HCT116 (cell line): ENCODE results near the gene LHPP. TPM values are rescaled to one million over a fixed set of nuclear protein-coding genes. Genes with fewer than 3 reads are reported as not detected.

ENCODE experiments used
- ATAC-seq: fragments of 200-7000 bp; cut with Tn5 transposase; 2 replicates; pipeline ENCODE4 v1.9.1; 2020; ENCODE audit warnings: mild to moderate bottlenecking, moderate library complexity
- BruUV-seq: library from RNA; stranded (reverse); fragments of 400-500 nt; replicated peaks from 2 replicates; lab custom pipeline; 2021; lab: Mats Ljungman, UMichigan
- CTCF ChIA-PET: fragments of 300-600 bp; sonication (Branson Sonifier 250); formaldehyde crosslinking; loops from one replicate; lab custom pipeline; 2021; ENCODE audit warnings: antibody characterized with exemption; lab: Charles Lee
- POLR2A ChIA-PET: fragments of 300-600, 350-600 bp; sonication (Branson Sonifier 250); formaldehyde crosslinking; loops from one replicate; lab custom pipeline; 2021; ENCODE audit warnings: antibody characterized with exemption; lab: Charles Lee
- RAD21 ChIA-PET, 2 experiments: fragments of 300-600 bp; sonication (Branson Sonifier 250); formaldehyde crosslinking; loops; one replicate each; lab custom pipeline; 2023; ENCODE audit warnings: low total read pairs in 2 of 2; ENCODE audit not compliant: uncharacterized antibody in 2 of 2, unreplicated experiment in 2 of 2, low non-redundant PET in 1 of 2; lab: Charles Lee
- DNase-seq: peaks from one replicate; pipeline ENCODE4 v3.0.0-alpha.2; 2010; ENCODE audit warnings: low read depth, low spot score
- H2AFZ ChIP-seq: fragments of 200-600 bp; shearing (Covaris generic), sonication (generic); 2 replicates; pipeline ENCODE4 v1.6.1; 2017; ENCODE audit warnings: low read depth, mixed run types, mixed read lengths, antibody characterized with exemption, low read length; ENCODE audit not compliant: poor library complexity, severe bottlenecking
- H3K27ac ChIP-seq: 2 replicates; pipeline ENCODE4 v1.5.1; 2012; ENCODE audit warnings: low read depth, low read length
- H3K27me3 ChIP-seq: fragments of 200-600 bp; sonication (generic); 2 replicates; pipeline ENCODE4 v1.6.1; 2016; ENCODE audit warnings: mixed run types, low read length, mixed read lengths; ENCODE audit not compliant: insufficient read depth
- H3K36me3 ChIP-seq, 2 experiments: fragments of 200-500 bp in 1 of 2; fragments of 200-600 bp in 1 of 2; sonication (Bioruptor generic) in 1 of 2; sonication (generic) in 1 of 2; 2 replicates each; pipeline versions ENCODE4 v1.5.1 to v1.6.1; 2014 to 2016; ENCODE audit warnings: low read length in 2 of 2, inconsistent platforms in 1 of 2, mixed read lengths in 1 of 2, mixed run types in 1 of 2; ENCODE audit not compliant: insufficient read depth in 2 of 2, control insufficient read depth in 1 of 2
- H3K4me1 ChIP-seq, 2 experiments: fragments of 200-600 bp in 1 of 2; sonication (generic) in 1 of 2; 2 replicates each; pipeline versions ENCODE4 v1.5.1 to v1.6.1; 2012 to 2017; ENCODE audit warnings: low read length in 2 of 2, inconsistent platforms in 1 of 2, mild to moderate bottlenecking in 1 of 2, mixed read lengths in 1 of 2, mixed run types in 1 of 2, moderate library complexity in 1 of 2; ENCODE audit not compliant: insufficient read depth in 2 of 2, control insufficient read depth in 1 of 2
- H3K4me2 ChIP-seq: fragments of 200-600 bp; sonication (generic); 2 replicates; pipeline ENCODE4 v1.6.1; 2017; ENCODE audit warnings: mixed run types, low read length, mixed read lengths
- H3K4me3 ChIP-seq, 2 experiments: fragments of 200-600 bp in 1 of 2; sonication (generic) in 1 of 2; replicated peaks in 1 of 2; 2 replicates each; pipeline ENCODE4 v1.5.1; 2011 to 2016; ENCODE audit warnings: low read length in 2 of 2, control low read depth in 1 of 2, low read depth in 1 of 2, mild to moderate bottlenecking in 1 of 2, mixed read lengths in 1 of 2, mixed run types in 1 of 2
- H3K79me2 ChIP-seq: fragments of 200-600 bp; sonication (generic); 2 replicates; pipeline ENCODE4 v1.6.1; 2017; ENCODE audit warnings: mild to moderate bottlenecking, mixed run types, low read length, moderate library complexity, mixed read lengths; ENCODE audit not compliant: insufficient read depth
- H3K9ac ChIP-seq: fragments of 200-600 bp; sonication (generic); 2 replicates; pipeline ENCODE4 v1.6.1; 2016; ENCODE audit warnings: low read length, mixed read lengths
- H3K9me2 ChIP-seq: fragments of 200-600 bp; sonication (generic), shearing (Covaris generic); 2 replicates; pipeline ENCODE4 v1.6.1; 2017; ENCODE audit warnings: mixed run types, mild to moderate bottlenecking, moderate library complexity; ENCODE audit not compliant: insufficient read depth
- H3K9me3 ChIP-seq, 2 experiments: fragments of 200-500 bp in 1 of 2; fragments of 200-600 bp in 1 of 2; sonication (Bioruptor generic) in 1 of 2; sonication (generic) in 1 of 2; 2 replicates each; pipeline ENCODE4 v1.6.1; 2014 to 2017; ENCODE audit warnings: low read length in 2 of 2, mixed read lengths in 2 of 2, inconsistent platforms in 1 of 2, low read depth in 1 of 2, mild to moderate bottlenecking in 1 of 2, mixed run types in 1 of 2, moderate library complexity in 1 of 2; ENCODE audit not compliant: control insufficient read depth in 1 of 2, insufficient read depth in 1 of 2
- H4K20me1 ChIP-seq: fragments of 200-600 bp; sonication (generic), shearing (Covaris generic); 2 replicates; pipeline ENCODE4 v1.6.1; 2017; ENCODE audit warnings: mixed run types, mild to moderate bottlenecking, moderate library complexity; ENCODE audit not compliant: insufficient read depth
- ELF1 ChIP-seq: IDR thresholded peaks from 2 replicates; pipeline ENCODE4 v1.6.1; 2012; ENCODE audit warnings: low read depth, borderline replicate concordance
- EZH2 ChIP-seq: fragments of 200-600 bp; sonication (generic); IDR thresholded peaks from 2 replicates; pipeline ENCODE4 v1.6.1; 2017; ENCODE audit warnings: antibody characterized with exemption, mixed run types
- EZH2phosphoT487 ChIP-seq: fragments of 200-600 bp; IDR thresholded peaks from 2 replicates; pipeline ENCODE4 v1.6.1; 2018; ENCODE audit warnings: antibody characterized with exemption, borderline replicate concordance
- FOSL1 ChIP-seq: IDR thresholded peaks from 2 replicates; pipeline ENCODE4 v1.6.1; 2012; ENCODE audit warnings: low read depth
- SIN3A ChIP-seq: IDR thresholded peaks from 2 replicates; pipeline ENCODE4 v1.6.1; 2012; ENCODE audit warnings: low read depth
- SRF ChIP-seq: IDR thresholded peaks from 2 replicates; pipeline ENCODE4 v1.6.1; 2012; ENCODE audit warnings: low read depth
- ZNF274 ChIP-seq: fragments of 200-500 bp; sonication (Bioruptor generic); IDR thresholded peaks from 2 replicates; pipeline ENCODE4 v1.6.1; 2014; ENCODE audit warnings: mild to moderate bottlenecking, low read depth, low read length, inconsistent platforms
- intact Hi-C: fragments of 100-400 bp; cut with micrococcal nuclease; formaldehyde crosslinking; loops from 2 replicates; pipeline ENCODE4 v1.10.0; 2022
- total RNA-seq: library from RNA; stranded (reverse); gene quantifications from one replicate; pipeline ENCODE4 v1.2.1, GENCODE V29; 2021; ENCODE audit not compliant: unreplicated experiment
- TF ChIP-seq, protein P1 (sequence below): IDR thresholded peaks from 2 replicates; pipeline ENCODE4 v1.6.1; 2012; ENCODE audit warnings: low read depth

Gene LHPP
- total RNA-seq, 1 experiment from 2014 or later = 45.8 TPM

DNA sequence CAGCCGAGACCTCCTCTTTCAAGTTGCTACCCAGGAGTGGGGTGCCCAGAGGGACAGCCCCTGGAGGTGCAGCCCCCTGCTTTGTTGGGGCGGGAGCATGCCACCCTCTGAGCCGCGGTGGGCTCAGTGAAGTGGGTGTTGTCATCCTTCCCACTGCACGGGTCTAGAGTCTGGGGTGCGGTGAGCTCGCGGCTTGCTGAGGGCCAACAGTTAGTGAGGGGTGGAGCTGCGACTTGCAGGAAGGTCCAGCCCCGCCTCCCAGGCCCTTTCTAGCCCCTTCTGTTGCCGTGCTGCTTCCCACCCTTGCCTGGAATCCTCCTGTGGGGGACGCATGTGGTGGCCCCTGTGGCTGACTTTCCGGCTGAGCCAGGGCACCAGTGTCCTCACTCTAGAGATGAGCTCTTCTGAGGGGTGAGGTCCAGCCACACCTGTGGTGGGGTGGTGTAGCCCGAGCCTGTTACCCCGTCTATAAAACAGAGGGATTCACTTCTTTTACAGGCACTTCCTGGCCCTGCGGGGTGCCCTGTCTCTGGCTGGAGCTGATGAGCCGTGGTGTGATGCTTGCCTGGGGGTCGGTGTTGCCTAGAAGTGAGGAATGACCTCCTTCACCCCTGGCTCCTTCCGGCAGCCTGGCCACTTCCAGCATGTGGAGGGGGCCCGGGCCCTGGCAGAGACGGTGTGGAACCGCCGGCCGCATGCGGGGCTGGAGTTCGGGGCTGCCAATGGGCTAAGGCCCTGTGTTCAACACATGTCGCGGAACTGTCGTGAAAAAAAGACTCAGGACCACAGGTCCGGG, 154.6 kb downstream of the LHPP start:
- POLR2A ChIA-PET = no interaction called here
- H3K4me1 ChIP-seq = peaks cover 7 to 14% of the 10 kb centered on the region in 2 experiments; a peak in 3 of 4 replicates
- H3K9me2 ChIP-seq = no peaks in the 10 kb centered on the region
- RAD21 ChIA-PET = no interaction called here
- H4K20me1 ChIP-seq = no peaks in the 10 kb centered on the region
- TF ChIP-seq ZNF274 (no peak), EZH2phosphoT487 (no peak)
- no peak overlapping the region for H3K4me2 ChIP-seq
- no peak overlapping the region for H3K4me3 ChIP-seq
- H2AFZ ChIP-seq = no peak overlapping the region
- no peaks in the 10 kb centered on the region for H3K27me3 ChIP-seq
- CTCF ChIA-PET = no interaction called here
- H3K27ac ChIP-seq = no peak overlapping the region
- no peak overlapping the region for H3K9ac ChIP-seq
- no peaks in the 10 kb centered on the region for H3K9me3 ChIP-seq
- DNase-seq (no peak), ATAC-seq (no peak)
- no peaks in the 10 kb centered on the region for H3K36me3 ChIP-seq
- intact Hi-C loops = no loop called here
- no peaks in the 10 kb centered on the region for H3K79me2 ChIP-seq
- BruUV-seq = no TSS peak

GRCh38 chr10:124616836-124617130, 155.2 kb downstream of the LHPP start:
- TF ChIP-seq FOSL1 = no peak
- no peak for TF ChIP-seq SRF
- TF ChIP-seq, protein P1, sequence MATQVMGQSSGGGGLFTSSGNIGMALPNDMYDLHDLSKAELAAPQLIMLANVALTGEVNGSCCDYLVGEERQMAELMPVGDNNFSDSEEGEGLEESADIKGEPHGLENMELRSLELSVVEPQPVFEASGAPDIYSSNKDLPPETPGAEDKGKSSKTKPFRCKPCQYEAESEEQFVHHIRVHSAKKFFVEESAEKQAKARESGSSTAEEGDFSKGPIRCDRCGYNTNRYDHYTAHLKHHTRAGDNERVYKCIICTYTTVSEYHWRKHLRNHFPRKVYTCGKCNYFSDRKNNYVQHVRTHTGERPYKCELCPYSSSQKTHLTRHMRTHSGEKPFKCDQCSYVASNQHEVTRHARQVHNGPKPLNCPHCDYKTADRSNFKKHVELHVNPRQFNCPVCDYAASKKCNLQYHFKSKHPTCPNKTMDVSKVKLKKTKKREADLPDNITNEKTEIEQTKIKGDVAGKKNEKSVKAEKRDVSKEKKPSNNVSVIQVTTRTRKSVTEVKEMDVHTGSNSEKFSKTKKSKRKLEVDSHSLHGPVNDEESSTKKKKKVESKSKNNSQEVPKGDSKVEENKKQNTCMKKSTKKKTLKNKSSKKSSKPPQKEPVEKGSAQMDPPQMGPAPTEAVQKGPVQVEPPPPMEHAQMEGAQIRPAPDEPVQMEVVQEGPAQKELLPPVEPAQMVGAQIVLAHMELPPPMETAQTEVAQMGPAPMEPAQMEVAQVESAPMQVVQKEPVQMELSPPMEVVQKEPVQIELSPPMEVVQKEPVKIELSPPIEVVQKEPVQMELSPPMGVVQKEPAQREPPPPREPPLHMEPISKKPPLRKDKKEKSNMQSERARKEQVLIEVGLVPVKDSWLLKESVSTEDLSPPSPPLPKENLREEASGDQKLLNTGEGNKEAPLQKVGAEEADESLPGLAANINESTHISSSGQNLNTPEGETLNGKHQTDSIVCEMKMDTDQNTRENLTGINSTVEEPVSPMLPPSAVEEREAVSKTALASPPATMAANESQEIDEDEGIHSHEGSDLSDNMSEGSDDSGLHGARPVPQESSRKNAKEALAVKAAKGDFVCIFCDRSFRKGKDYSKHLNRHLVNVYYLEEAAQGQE = no peak
- no peak for TF ChIP-seq SIN3A
- no peak for TF ChIP-seq ELF1
- TF ChIP-seq EZH2 = no peak
- DNase-seq = no peak
- H3K79me2 ChIP-seq = no peaks in the 10 kb centered on the region
- no TSS peak for BruUV-seq
- no peak for ATAC-seq
- POLR2A ChIA-PET = no interaction called here
- no peak overlapping the region for H3K4me2 ChIP-seq
- RAD21 ChIA-PET = no interaction called here
- H3K9me3 ChIP-seq = no peaks in the 10 kb centered on the region
- no peaks in the 10 kb centered on the region for H3K9me2 ChIP-seq
- intact Hi-C loops = no loop called here
- no peak overlapping the region for H3K9ac ChIP-seq
- CTCF ChIA-PET = no interaction called here
- no peak overlapping the region for H2AFZ ChIP-seq
- no peak overlapping the region for H3K4me3 ChIP-seq
- no peaks in the 10 kb centered on the region for H3K36me3 ChIP-seq
- no peak overlapping the region for H3K27ac ChIP-seq
- no peaks in the 10 kb centered on the region for H3K27me3 ChIP-seq
- H3K4me1 ChIP-seq = peaks cover 7 to 14% of the 10 kb centered on the region in 2 experiments; a peak in 3 of 4 replicates
- no peaks in the 10 kb centered on the region for H4K20me1 ChIP-seq
